Epithelial cell of esophagus (primary cell): ENCODE results near the gene TSGA10.
"Not testable (repeated sequence)": the region's sequence is repeated elsewhere in the genome, so short reads cannot be mapped to it uniquely, and the experiment has no call there.

Source experiments
- DNase-seq: peaks from one replicate; pipeline ENCODE4 v3.0.0; 2010; ENCODE audit warnings: low read depth
- H3K4me3 ChIP-seq: 2 replicates; pipeline ENCODE4 v1.5.1; 2011; ENCODE audit warnings: mild to moderate bottlenecking, low read length, control low read depth
- CTCF ChIP-seq: IDR thresholded peaks from 2 replicates; pipeline ENCODE4 v1.5.1; 2011; ENCODE audit warnings: low read depth, mild to moderate bottlenecking, low read length, control low read depth, inconsistent platforms; ENCODE audit not compliant: insufficient read depth; ENCODE audit errors: missing control alignments

Gene TSGA10

DNA sequence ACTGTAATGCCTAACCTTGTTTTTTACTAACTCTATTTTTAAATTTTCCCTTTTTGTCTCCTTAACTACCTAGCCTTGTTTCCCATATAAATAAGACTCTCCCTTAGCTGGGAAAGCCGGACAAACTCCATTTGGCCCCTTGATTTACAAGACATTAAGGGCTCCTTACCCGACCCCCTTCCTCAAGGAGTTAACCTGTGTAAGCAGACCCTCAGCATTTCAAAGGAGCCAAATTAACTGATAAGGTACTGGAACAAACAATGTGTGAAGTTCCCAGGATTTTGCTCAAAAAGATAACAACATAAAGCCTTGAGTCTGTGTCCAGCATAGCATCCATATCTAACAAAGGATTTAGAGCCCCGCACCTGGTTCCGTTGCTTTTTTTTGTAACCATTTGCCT is 72.9 kb downstream of the TSGA10 start:
- TF ChIP-seq CTCF: no peak
- DNase-seq: no peak
- no peak overlapping the region for H3K4me3 ChIP-seq

GRCh38 chr2:99079226-99079625 is 75.5 kb downstream of the TSGA10 start:
- no peak for TF ChIP-seq CTCF
- DNase-seq: peak; percentile 47
- no peak overlapping the region for H3K4me3 ChIP-seq

DNA sequence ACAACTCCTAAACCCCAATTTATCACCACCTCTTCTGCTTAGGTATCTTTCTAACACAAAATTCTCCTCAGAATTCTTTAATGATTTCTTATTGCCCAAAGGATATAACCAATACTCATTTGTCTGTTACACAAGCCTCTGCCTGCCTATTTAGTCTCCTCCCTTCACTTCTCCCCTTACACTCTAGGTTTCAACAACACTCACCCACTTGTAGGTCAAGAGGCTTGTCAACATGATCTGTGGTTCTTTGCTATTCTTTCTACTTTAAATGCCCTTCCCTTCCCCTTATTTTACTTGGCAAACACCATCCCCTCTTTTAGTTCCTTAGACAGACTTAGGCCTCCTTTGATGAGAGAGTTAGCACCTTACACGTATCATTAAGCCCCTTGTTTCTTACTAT is 82.2 kb downstream of the TSGA10 start:
- DNase-seq: peak; percentile 33
- no peak for TF ChIP-seq CTCF
- no peak overlapping the region for H3K4me3 ChIP-seq

GRCh38 chr2:99067871-99068625 is 86.7 kb downstream of the TSGA10 start:
- H3K4me3 ChIP-seq: no peak overlapping the region
- DNase-seq: no peak
- no peak for TF ChIP-seq CTCF

DNA sequence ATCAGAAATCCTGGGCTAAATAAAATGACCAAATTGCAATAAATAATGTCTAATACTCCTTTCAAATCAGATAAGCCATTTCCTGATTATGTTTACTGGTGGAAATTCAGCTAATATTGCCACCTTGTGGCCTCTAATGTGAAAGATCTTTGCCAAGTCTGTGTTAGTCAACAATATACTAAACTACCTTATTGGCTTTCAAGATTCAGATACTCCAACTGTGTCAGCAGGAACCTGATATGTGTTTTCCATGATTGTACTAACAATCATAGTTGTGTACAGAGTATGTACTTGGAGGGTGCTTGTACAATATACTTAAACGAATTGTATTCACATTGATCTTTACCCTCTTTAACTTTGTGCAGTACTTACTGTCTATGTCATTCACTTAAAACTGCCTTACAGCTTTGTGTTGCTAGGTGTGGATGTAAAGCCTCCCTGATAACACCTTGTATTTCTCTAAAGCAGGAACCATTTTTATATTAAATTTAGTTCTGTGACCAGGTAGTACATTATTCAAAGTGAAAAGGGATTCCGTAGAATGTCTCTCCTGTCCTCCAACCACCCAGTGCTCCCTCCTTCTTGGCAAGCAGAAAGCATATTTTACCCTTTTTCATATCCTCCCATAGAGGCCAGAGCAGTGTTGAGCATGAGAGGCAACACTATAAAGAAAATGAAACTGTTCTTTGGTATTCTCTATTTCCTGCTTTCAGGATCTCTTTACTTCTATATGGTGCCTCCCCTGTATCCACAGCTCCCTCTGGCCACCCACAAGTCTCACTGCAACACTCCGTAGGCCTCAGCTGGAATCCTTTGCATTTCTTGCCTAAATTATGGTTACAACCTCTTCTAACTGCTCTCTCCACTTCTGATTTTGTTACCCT is 88.4 kb downstream of the TSGA10 start:
- peak; percentile 65 for TF ChIP-seq CTCF
- peak; percentile 70 for DNase-seq
- no peak overlapping the region for H3K4me3 ChIP-seq

DNA sequence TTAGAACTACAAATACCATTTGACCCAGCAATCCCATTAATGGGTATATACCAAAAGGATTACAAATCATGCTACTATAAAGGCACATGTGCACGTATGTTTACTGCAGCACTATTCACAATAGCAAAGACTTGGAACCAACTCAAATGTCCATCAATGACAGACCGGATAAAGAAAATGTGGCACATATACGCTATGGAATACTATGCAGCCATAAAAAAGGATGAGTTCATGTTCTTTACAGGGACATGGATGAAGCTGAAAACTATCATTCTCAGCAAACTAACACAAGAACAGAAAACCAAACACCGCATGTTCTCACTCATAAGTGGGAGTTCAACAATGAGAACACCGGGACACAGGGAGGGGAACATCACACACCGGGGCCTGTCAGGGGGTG is 105.6 kb downstream of the TSGA10 start:
- not testable (repeated sequence) for DNase-seq, H3K4me3 ChIP-seq

DNA sequence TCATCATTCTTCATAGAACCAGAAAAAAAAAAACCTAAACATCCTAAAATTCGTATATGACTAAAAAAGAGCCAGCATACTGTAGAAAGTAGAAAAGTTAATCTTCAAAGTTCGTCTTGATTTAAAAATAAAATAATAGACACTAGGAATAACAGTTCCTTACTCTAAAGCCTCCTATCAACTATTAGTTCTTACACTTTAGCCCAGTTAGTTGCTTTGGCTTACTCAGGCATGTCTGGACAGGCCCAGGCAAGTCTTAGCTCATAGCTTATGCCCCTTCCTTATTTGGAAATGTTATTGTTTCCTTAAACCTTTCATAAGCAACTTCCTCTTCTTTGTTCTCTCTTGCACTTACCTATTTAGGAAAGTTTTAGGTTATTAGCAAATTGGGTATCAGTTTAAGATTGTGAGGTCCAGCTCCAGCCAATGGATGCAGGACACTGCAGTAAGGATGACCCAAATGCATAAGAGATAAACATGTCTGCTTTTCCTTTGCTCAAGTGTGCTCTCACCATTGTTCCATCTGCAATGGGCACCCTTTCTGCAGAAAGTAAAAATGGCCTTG is 113.9 kb downstream of the TSGA10 start:
- not testable (repeated sequence) for H3K4me3 ChIP-seq
- DNase-seq: peak; percentile 38
